K562 (cell line): ENCODE measurements around the gene LCNL1. TPM values are rescaled to one million over a fixed set of nuclear protein-coding genes. Genes with fewer than 3 reads are reported as not detected.
A peak's percentile ranks its signal among the peaks of the same experiment; 100 is the strongest.

Experiments used
- CEBPB ChIP-seq: fragments of 450-650 bp; IDR thresholded peaks from 2 replicates; pipeline ENCODE4 v1.6.1; 2016; ENCODE audit warnings: missing genetic modification characterization, missing compliant biosample characterization
- EP300 ChIP-seq: IDR thresholded peaks from 2 replicates; pipeline ENCODE4 v1.6.1; 2012; ENCODE audit warnings: low read length, improper control_type of control experiment
- ETV6 ChIP-seq, 3 experiments: fragments of 150-350 bp in 1 of 3; sonication (generic) in 1 of 3; formaldehyde crosslinking in 1 of 3; IDR thresholded peaks; 2 replicates each; pipeline versions ENCODE4 v1.6.1 to v1.8.0; 2014 to 2022; ENCODE audit warnings: borderline replicate concordance in 2 of 3, low read depth in 2 of 3, antibody characterized with exemption in 1 of 3, low read length in 1 of 3, mild to moderate bottlenecking in 1 of 3, missing genetic modification reagents in 1 of 3
- HNRNPH1 ChIP-seq: fragments of 200-400 bp; formaldehyde crosslinking; optimal IDR thresholded peaks from 2 replicates; pipeline ENCODE3; 2017; ENCODE audit warnings: low read depth, mild to moderate bottlenecking, low read length, moderate library complexity
- NBN ChIP-seq: fragments of 450-650 bp; IDR thresholded peaks from 2 replicates; pipeline ENCODE4 v1.6.1; 2016; ENCODE audit warnings: low read depth, mild to moderate bottlenecking
- PHB ChIP-seq: fragments of 250-450 bp; sonication (Bioruptor Pico); IDR thresholded peaks from 2 replicates; pipeline ENCODE4 v1.5.0; 2021
- RBM22 ChIP-seq: fragments of 200-400 bp; formaldehyde crosslinking; IDR thresholded peaks from 2 replicates; pipeline ENCODE4 v1.6.1; 2018; ENCODE audit warnings: low read length, low read depth; ENCODE audit not compliant: poor library complexity, severe bottlenecking
- SIN3A ChIP-seq, 2 experiments: fragments of 150-350 bp in 1 of 2; IDR thresholded peaks; 2 replicates each; pipeline ENCODE4 v1.6.1; 2011 to 2016; ENCODE audit warnings: borderline replicate concordance in 2 of 2, low read depth in 2 of 2, low read length in 2 of 2, mild to moderate bottlenecking in 2 of 2, moderate library complexity in 2 of 2; ENCODE audit not compliant: control insufficient read depth in 1 of 2
- SIN3B ChIP-seq: fragments of 450-650 bp; IDR thresholded peaks from 2 replicates; pipeline ENCODE4 v1.6.1; 2017; ENCODE audit warnings: low read depth, mild to moderate bottlenecking, moderate library complexity
- SMAD3 ChIP-seq: fragments of 450-650 bp; formaldehyde crosslinking; conservative IDR thresholded peaks from 2 replicates; pipeline ENCODE4 v1.4.0; 2020; ENCODE audit warnings: mild to moderate bottlenecking
- TCF7 ChIP-seq: sonication (generic); IDR thresholded peaks from 2 replicates; pipeline ENCODE4 v1.6.1; 2016; ENCODE audit warnings: antibody characterized with exemption, borderline replicate concordance
- ZNF778 ChIP-seq: fragments of 450-650 bp; formaldehyde crosslinking; IDR thresholded peaks from 2 replicates; pipeline ENCODE4 v1.4.0; 2020; ENCODE audit warnings: mild to moderate bottlenecking, moderate library complexity
- polyA plus RNA-seq, 8 experiments: library from polyadenylated mRNA; depleted of rRNA in 4 of 8; stranded (reverse) in 5 of 8; unstranded in 3 of 8; fragments of >200 nt; fragmentation: Nextera tagmentation in 2 of 8; fragmentation: Illumina TruSeq in 1 of 8; extraction: Ambion mirVana in 2 of 8; extraction: Trizol in 1 of 8; gene quantifications; 2 replicates each; pipeline versions ENCODE4 v1.2.1 to v1.2.3, GENCODE V29; 2011 to 2014; ENCODE audit warnings: inconsistent platforms in 1 of 8, missing spikeins in 1 of 8
- total RNA-seq, 7 experiments: library from RNA; depleted of rRNA in 6 of 7; stranded (reverse); fragments of >200 nt in 6 of 7; fragmentation: Illumina TruSeq in 2 of 7; extraction: Trizol in 2 of 7; gene quantifications; 2 replicates each; pipeline versions ENCODE4 v1.2.1 to v1.2.3, GENCODE V29; 2011 to 2021; ENCODE audit warnings: low replicate concordance in 1 of 7
- TF ChIP-seq, protein P1 (sequence below), 2 experiments: IDR thresholded peaks; 2 replicates each; pipeline ENCODE4 v1.6.1; 2011; ENCODE audit warnings: borderline replicate concordance in 1 of 2, control low read depth in 1 of 2, low read depth in 1 of 2, low read length in 1 of 2, mild to moderate bottlenecking in 1 of 2, mixed read lengths in 1 of 2, moderate library complexity in 1 of 2; ENCODE audit not compliant: insufficient read depth in 1 of 2, insufficient read length in 1 of 2, poor library complexity in 1 of 2, severe bottlenecking in 1 of 2; ENCODE audit errors: extremely low read depth in 1 of 2
- TF ChIP-seq, protein P2 (sequence below): fragments of 450-650 bp; IDR thresholded peaks from 2 replicates; pipeline ENCODE4 v1.6.1; 2016; ENCODE audit warnings: borderline replicate concordance
- TF ChIP-seq, protein P3 (sequence below): IDR thresholded peaks from 3 replicates; pipeline ENCODE4 v1.6.1; 2011; ENCODE audit warnings: borderline replicate concordance, mild to moderate bottlenecking; ENCODE audit not compliant: insufficient read length, insufficient read depth
- TF ChIP-seq, protein P4 (sequence below): fragments of 200-800 bp; sonication (Bioruptor generic); IDR thresholded peaks from 2 replicates; pipeline ENCODE4 v1.6.1; 2016; ENCODE audit warnings: missing genetic modification characterization, missing compliant biosample characterization

Gene LCNL1
- total and polyA plus RNA-seq, 9 of the 15 experiments (the other 6 are each of a cell fraction or from before 2014, with no cell fraction given) = 0.04 to 0.16 (median 0.04) TPM; not detected in 4

DNA sequence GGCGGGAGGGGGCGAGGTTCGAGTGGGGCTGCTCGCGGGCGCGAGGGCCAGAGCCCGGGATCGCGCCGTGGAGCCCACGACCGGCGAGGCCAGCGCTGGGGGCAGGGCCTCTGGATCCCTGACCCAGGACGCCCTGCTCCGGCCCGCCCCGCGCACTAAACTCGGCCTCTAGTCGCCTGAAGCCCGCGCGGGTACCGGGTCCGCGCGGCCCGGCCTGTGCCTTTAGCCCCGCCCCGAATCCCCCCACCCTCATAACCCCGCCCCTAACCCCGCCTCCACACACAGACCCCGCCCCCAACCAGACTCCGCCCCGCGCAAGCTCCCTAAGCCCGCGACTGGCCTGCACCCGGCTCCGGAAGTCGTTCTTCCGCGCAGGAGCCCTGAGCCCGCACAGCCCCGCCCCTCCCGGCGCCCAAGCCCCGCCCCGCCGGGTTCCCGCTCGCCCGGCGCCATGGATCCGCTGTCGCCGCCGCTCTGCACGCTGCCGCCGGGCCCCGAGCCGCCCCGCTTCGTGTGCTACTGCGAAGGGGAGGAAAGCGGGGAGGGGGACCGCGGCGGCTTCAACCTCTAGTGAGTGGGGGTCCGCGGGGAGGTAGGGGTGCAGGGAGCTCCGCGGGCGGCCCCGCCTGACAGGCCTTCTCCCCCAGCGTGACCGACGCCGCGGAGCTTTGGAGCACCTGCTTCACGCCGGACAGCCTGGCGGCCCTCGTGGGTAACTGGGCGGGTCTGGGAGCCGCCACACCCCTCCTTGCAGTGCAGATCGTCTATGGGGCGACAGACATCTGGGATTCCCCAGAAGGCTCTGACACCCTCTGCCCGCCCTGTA lies 9.4 kb downstream of the LCNL1 start, which contains the start of gene PAXX (continued):
- TF ChIP-seq, protein P1, sequence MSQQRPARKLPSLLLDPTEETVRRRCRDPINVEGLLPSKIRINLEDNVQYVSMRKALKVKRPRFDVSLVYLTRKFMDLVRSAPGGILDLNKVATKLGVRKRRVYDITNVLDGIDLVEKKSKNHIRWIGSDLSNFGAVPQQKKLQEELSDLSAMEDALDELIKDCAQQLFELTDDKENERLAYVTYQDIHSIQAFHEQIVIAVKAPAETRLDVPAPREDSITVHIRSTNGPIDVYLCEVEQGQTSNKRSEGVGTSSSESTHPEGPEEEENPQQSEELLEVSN (IDR thresholded peaks at IDR 0.05; ENCODE audit: borderline replicate concordance in 1 of 2, extremely low read depth in 1 of 2, insufficient read depth in 1 of 2, insufficient read length in 1 of 2, low read depth in 1 of 2, low read length in 1 of 2, poor library complexity in 1 of 2, severe bottlenecking in 1 of 2) = peak; percentile 85 to 98
- TF ChIP-seq, protein P2, sequence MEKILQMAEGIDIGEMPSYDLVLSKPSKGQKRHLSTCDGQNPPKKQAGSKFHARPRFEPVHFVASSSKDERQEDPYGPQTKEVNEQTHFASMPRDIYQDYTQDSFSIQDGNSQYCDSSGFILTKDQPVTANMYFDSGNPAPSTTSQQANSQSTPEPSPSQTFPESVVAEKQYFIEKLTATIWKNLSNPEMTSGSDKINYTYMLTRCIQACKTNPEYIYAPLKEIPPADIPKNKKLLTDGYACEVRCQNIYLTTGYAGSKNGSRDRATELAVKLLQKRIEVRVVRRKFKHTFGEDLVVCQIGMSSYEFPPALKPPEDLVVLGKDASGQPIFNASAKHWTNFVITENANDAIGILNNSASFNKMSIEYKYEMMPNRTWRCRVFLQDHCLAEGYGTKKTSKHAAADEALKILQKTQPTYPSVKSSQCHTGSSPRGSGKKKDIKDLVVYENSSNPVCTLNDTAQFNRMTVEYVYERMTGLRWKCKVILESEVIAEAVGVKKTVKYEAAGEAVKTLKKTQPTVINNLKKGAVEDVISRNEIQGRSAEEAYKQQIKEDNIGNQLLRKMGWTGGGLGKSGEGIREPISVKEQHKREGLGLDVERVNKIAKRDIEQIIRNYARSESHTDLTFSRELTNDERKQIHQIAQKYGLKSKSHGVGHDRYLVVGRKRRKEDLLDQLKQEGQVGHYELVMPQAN = peak; percentile 95; the same call in 1 of the 2 replicates
- TF ChIP-seq NBN (no peak), SMAD3 (CRISPR knock-in tag) (no peak), HNRNPH1 (no peak), ZNF778 (no peak), CEBPB (tag) (no peak), SIN3A (IDR thresholded peaks at IDR 0.05; ENCODE audit: borderline replicate concordance in 2 of 2, control insufficient read depth in 1 of 2, low read depth in 2 of 2, low read length in 2 of 2) (peak; percentile 77 to 90; a peak in 3 of 4 replicates), EP300 (no peak), ETV6 (IDR thresholded peaks at IDR 0.05; ENCODE audit: borderline replicate concordance in 1 of 2, low read depth in 2 of 2, low read length in 1 of 2) (no peak), ETV6 (CRISPR knock-in tag; IDR thresholded peaks at IDR 0.05; ENCODE audit: borderline replicate concordance) (no peak), SIN3B (peak; percentile 61; the same call in 1 of the 2 replicates), PHB (CRISPR knock-in tag) (no peak), TCF7 (no peak), RBM22 (no peak)
- TF ChIP-seq, protein P3, sequence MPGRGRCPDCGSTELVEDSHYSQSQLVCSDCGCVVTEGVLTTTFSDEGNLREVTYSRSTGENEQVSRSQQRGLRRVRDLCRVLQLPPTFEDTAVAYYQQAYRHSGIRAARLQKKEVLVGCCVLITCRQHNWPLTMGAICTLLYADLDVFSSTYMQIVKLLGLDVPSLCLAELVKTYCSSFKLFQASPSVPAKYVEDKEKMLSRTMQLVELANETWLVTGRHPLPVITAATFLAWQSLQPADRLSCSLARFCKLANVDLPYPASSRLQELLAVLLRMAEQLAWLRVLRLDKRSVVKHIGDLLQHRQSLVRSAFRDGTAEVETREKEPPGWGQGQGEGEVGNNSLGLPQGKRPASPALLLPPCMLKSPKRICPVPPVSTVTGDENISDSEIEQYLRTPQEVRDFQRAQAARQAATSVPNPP = no peak
- TF ChIP-seq, protein P4, sequence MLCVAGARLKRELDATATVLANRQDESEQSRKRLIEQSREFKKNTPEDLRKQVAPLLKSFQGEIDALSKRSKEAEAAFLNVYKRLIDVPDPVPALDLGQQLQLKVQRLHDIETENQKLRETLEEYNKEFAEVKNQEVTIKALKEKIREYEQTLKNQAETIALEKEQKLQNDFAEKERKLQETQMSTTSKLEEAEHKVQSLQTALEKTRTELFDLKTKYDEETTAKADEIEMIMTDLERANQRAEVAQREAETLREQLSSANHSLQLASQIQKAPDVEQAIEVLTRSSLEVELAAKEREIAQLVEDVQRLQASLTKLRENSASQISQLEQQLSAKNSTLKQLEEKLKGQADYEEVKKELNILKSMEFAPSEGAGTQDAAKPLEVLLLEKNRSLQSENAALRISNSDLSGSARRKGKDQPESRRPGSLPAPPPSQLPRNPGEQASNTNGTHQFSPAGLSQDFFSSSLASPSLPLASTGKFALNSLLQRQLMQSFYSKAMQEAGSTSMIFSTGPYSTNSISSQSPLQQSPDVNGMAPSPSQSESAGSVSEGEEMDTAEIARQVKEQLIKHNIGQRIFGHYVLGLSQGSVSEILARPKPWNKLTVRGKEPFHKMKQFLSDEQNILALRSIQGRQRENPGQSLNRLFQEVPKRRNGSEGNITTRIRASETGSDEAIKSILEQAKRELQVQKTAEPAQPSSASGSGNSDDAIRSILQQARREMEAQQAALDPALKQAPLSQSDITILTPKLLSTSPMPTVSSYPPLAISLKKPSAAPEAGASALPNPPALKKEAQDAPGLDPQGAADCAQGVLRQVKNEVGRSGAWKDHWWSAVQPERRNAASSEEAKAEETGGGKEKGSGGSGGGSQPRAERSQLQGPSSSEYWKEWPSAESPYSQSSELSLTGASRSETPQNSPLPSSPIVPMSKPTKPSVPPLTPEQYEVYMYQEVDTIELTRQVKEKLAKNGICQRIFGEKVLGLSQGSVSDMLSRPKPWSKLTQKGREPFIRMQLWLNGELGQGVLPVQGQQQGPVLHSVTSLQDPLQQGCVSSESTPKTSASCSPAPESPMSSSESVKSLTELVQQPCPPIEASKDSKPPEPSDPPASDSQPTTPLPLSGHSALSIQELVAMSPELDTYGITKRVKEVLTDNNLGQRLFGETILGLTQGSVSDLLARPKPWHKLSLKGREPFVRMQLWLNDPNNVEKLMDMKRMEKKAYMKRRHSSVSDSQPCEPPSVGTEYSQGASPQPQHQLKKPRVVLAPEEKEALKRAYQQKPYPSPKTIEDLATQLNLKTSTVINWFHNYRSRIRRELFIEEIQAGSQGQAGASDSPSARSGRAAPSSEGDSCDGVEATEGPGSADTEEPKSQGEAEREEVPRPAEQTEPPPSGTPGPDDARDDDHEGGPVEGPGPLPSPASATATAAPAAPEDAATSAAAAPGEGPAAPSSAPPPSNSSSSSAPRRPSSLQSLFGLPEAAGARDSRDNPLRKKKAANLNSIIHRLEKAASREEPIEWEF (CRISPR knock-in tag) = no peak
